Dendritic cell treated with granulocyte-macrophage colony-stimulating factor and Interleukin-4, amounts not matched to agents 40 ng/mL and 50 ng/mL, for 4 days (primary cell): ENCODE measurements around the gene TCF7L2.

Experiments
- H3K27ac Mint-ChIP-seq: one replicate; pipeline ENCODE4 v1.8.0; 2022; ENCODE audit warnings: mild to moderate bottlenecking, mixed read lengths
- H3K27me3 Mint-ChIP-seq: one replicate; pipeline ENCODE4 v1.8.0; 2022; ENCODE audit warnings: mild to moderate bottlenecking, mixed read lengths
- H3K36me3 Mint-ChIP-seq: one replicate; pipeline ENCODE4 v1.8.0; 2022; ENCODE audit warnings: low read depth, mixed read lengths
- H3K4me1 Mint-ChIP-seq: one replicate; pipeline ENCODE4 v1.8.0; 2022; ENCODE audit warnings: low read depth, mixed read lengths
- H3K4me3 Mint-ChIP-seq: one replicate; pipeline ENCODE4 v1.8.0; 2022; ENCODE audit warnings: mild to moderate bottlenecking, moderate library complexity, mixed read lengths
- H3K9me3 Mint-ChIP-seq: one replicate; pipeline ENCODE4 v1.8.0; 2022; ENCODE audit warnings: mixed read lengths
- intact Hi-C: fragments of 100-400 bp; cut with micrococcal nuclease; formaldehyde crosslinking; loops from one replicate; pipeline ENCODE4 v1.15.0; 2022

TCF7L2 gene

GRCh38 chr10:113036619-113037018, 86.6 kb downstream of the TCF7L2 start:
- peaks cover 7% of the 10 kb centered on the region for H3K4me1 Mint-ChIP-seq
- no peaks in the 10 kb centered on the region for H3K36me3 Mint-ChIP-seq
- no peak overlapping the region for H3K4me3 Mint-ChIP-seq
- H3K9me3 Mint-ChIP-seq: no peaks in the 10 kb centered on the region
- H3K27ac Mint-ChIP-seq: no peak overlapping the region
- peaks cover 23% of the 10 kb centered on the region for H3K27me3 Mint-ChIP-seq
- intact Hi-C loops: no loop called here

GRCh38 chr10:113037218-113037617, 87.2 kb downstream of the TCF7L2 start:
- Mint-ChIP-seq H3K4me3 (no peak overlapping the region), H3K27ac (no peak overlapping the region), H3K27me3 (peaks cover 23% of the 10 kb centered on the region), H3K4me1 (peaks cover 9% of the 10 kb centered on the region), H3K36me3 (no peaks in the 10 kb centered on the region), H3K9me3 (no peaks in the 10 kb centered on the region)
- intact Hi-C loops: no loop called here

GRCh38 chr10:113038183-113038582, 88.1 kb downstream of the TCF7L2 start:
- intact Hi-C loops: no loop called here
- Mint-ChIP-seq H3K9me3 (no peaks in the 10 kb centered on the region), H3K4me3 (no peak overlapping the region), H3K4me1 (peaks cover 14% of the 10 kb centered on the region), H3K36me3 (no peaks in the 10 kb centered on the region), H3K27ac (no peak overlapping the region), H3K27me3 (peaks cover 22% of the 10 kb centered on the region)

GRCh38 chr10:113038985-113039384, 88.9 kb downstream of the TCF7L2 start:
- Mint-ChIP-seq H3K4me1 (peaks cover 19% of the 10 kb centered on the region), H3K27me3 (peaks cover 24% of the 10 kb centered on the region), H3K27ac (no peak overlapping the region), H3K36me3 (no peaks in the 10 kb centered on the region), H3K4me3 (no peak overlapping the region), H3K9me3 (no peaks in the 10 kb centered on the region)
- intact Hi-C loops: no loop called here

GRCh38 chr10:113041324-113041723, 91.3 kb downstream of the TCF7L2 start:
- no peak overlapping the region for H3K4me3 Mint-ChIP-seq
- H3K27ac Mint-ChIP-seq: no peak overlapping the region
- intact Hi-C loops: no loop called here
- H3K4me1 Mint-ChIP-seq: peaks cover 36% of the 10 kb centered on the region
- H3K36me3 Mint-ChIP-seq: no peaks in the 10 kb centered on the region
- peaks cover 38% of the 10 kb centered on the region for H3K27me3 Mint-ChIP-seq
- no peaks in the 10 kb centered on the region for H3K9me3 Mint-ChIP-seq

GRCh38 chr10:113041841-113042750, 92.0 kb downstream of the TCF7L2 start:
- Mint-ChIP-seq H3K4me1 (peaks cover 36% of the 10 kb centered on the region), H3K27me3 (peaks cover 38% of the 10 kb centered on the region), H3K9me3 (no peaks in the 10 kb centered on the region), H3K4me3 (no peak overlapping the region), H3K36me3 (no peaks in the 10 kb centered on the region), H3K27ac (no peak overlapping the region)
- intact Hi-C loops: no loop called here

- Mint-ChIP-seq H3K4me3 (no peak overlapping the region), H3K4me1 (peaks cover 36% of the 10 kb centered on the region), H3K27me3 (peaks cover 38% of the 10 kb centered on the region), H3K9me3 (no peaks in the 10 kb centered on the region), H3K36me3 (no peaks in the 10 kb centered on the region), H3K27ac (no peak overlapping the region)
- intact Hi-C loops: no loop called here
Measured at GRCh38 chr10:113042868-113043267, 92.8 kb downstream of the TCF7L2 start.

- Mint-ChIP-seq H3K4me3 (no peak overlapping the region), H3K27ac (no peak overlapping the region), H3K27me3 (peaks cover 41% of the 10 kb centered on the region), H3K36me3 (no peaks in the 10 kb centered on the region), H3K9me3 (no peaks in the 10 kb centered on the region), H3K4me1 (peaks cover 36% of the 10 kb centered on the region)
- intact Hi-C loops: no loop called here
Measured at GRCh38 chr10:113044016-113044755, 94.1 kb downstream of the TCF7L2 start.

GRCh38 chr10:113045147-113046055, 95.4 kb downstream of the TCF7L2 start:
- intact Hi-C loops: no loop called here
- no peak overlapping the region for H3K4me3 Mint-ChIP-seq
- H3K27ac Mint-ChIP-seq: no peak overlapping the region
- peaks cover 36% of the 10 kb centered on the region for H3K4me1 Mint-ChIP-seq
- no peaks in the 10 kb centered on the region for H3K36me3 Mint-ChIP-seq
- H3K27me3 Mint-ChIP-seq: peaks cover 48% of the 10 kb centered on the region
- H3K9me3 Mint-ChIP-seq: no peaks in the 10 kb centered on the region

GRCh38 chr10:113047151-113047550, 97.1 kb downstream of the TCF7L2 start:
- H3K27me3 Mint-ChIP-seq: peaks cover 50% of the 10 kb centered on the region
- intact Hi-C loops: no loop called here
- no peaks in the 10 kb centered on the region for H3K9me3 Mint-ChIP-seq
- no peak overlapping the region for H3K27ac Mint-ChIP-seq
- peaks cover 36% of the 10 kb centered on the region for H3K4me1 Mint-ChIP-seq
- no peaks in the 10 kb centered on the region for H3K36me3 Mint-ChIP-seq
- H3K4me3 Mint-ChIP-seq: no peak overlapping the region

- intact Hi-C loops: no loop called here
- H3K9me3 Mint-ChIP-seq: no peaks in the 10 kb centered on the region
- H3K4me3 Mint-ChIP-seq: no peak overlapping the region
- no peak overlapping the region for H3K27ac Mint-ChIP-seq
- peaks cover 46% of the 10 kb centered on the region for H3K27me3 Mint-ChIP-seq
- H3K36me3 Mint-ChIP-seq: no peaks in the 10 kb centered on the region
- peaks cover 31% of the 10 kb centered on the region for H3K4me1 Mint-ChIP-seq
Measured at GRCh38 chr10:113047605-113047962, 97.5 kb downstream of the TCF7L2 start.

GRCh38 chr10:113047963-113048781, 98.1 kb downstream of the TCF7L2 start:
- no peaks in the 10 kb centered on the region for H3K9me3 Mint-ChIP-seq
- H3K27ac Mint-ChIP-seq: no peak overlapping the region
- peaks cover 50% of the 10 kb centered on the region for H3K27me3 Mint-ChIP-seq
- H3K4me1 Mint-ChIP-seq: peaks cover 29% of the 10 kb centered on the region
- intact Hi-C loops: no loop called here
- H3K4me3 Mint-ChIP-seq: no peak overlapping the region
- H3K36me3 Mint-ChIP-seq: no peaks in the 10 kb centered on the region

GRCh38 chr10:113049881-113050280, 99.8 kb downstream of the TCF7L2 start:
- H3K27me3 Mint-ChIP-seq: peaks cover 44% of the 10 kb centered on the region
- no peaks in the 10 kb centered on the region for H3K36me3 Mint-ChIP-seq
- peaks cover 12% of the 10 kb centered on the region for H3K4me1 Mint-ChIP-seq
- H3K27ac Mint-ChIP-seq: no peak overlapping the region
- H3K9me3 Mint-ChIP-seq: no peaks in the 10 kb centered on the region
- H3K4me3 Mint-ChIP-seq: no peak overlapping the region
- intact Hi-C loops: loop anchor here (10.0 kb wide), 1 partner anchor 325 kb away; no protein-coding TSS in a partner anchor
